Amniotic stem cell (primary cell): ENCODE data around the gene ITPRID1.
"Not testable (repeated sequence)": the region's sequence is repeated elsewhere in the genome, so short reads cannot be mapped to it uniquely, and the experiment has no call there.

Experiments
- DNase-seq: peaks from one replicate; lab custom pipeline; 2025; lab: John Stamatoyannopoulos, UW

ITPRID1 gene

GRCh38 chr7:31516680-31517502, 3.0 kb downstream of the ITPRID1 start:
- no peak for DNase-seq

DNA sequence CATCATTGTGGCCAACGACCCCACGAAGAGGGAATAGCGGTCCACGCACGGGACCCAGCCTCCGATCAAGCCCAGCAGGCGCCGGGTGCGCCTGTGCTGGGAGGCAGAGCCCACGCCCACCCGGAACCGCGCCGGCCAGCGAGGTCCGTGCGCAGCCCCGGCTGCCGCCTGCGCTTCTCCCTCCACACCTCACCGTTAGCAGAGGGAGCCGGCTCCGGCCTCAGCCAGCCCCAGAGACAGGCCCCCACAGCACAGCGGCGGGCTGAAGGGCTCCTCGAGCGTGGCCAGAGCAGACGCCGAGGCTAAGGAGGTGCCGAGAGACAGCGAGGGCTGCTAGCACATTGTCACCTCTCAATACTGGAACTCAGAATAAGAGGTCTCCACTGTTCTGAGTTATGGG, 3.6 kb downstream of the ITPRID1 start:
- DNase-seq: no peak

DNA sequence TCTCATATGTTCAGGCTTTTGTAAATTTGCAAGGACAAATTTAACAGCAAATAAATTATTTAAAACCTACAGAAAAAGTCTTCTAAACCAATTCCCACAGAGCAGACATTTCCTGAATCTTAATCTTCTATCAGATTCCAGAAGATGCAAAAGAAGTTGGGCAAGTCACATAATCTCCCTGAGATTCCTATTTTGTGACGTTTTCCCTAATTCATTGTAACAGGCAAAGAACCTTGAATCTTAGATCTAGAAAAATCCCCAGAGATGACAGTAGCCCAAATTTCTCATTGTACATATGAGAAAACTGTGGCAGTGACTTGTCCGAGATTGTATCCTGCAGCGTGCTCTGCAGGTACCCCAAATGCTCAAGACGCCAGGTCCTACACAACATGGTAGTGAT, 4.9 kb downstream of the ITPRID1 start:
- no peak for DNase-seq

DNA sequence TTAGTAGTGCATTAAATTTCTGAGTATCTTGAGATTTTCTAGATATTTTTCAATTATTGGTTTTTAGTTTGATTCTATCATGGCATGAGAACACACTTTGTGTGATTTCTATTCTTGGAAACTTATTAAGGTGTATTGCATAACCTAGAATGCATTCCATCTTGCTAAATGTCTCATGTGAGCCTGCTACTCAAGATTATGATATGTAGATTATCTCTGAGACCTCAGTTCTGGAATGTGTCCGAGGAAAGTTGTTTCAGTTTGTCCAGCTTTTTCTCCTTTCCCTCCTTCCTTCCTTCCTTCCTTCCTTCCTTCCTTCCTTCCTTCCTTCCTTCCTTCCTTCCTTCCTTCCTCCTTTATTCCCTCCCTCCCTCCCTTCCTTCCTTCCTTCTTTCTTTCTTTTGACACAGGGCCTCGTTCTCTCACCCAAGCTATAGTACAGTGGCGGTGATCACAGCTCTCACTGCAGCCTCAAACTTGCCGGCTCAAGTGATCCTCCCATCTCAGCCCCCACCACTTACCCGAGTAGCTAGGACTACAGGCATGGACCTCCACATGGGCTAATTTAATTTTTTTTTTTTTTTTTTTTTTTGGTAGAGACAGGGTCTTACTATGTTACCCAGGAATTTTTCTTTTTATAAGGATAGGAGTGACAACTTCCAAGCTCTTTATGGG, 7.6 kb downstream of the ITPRID1 start:
- no peak for DNase-seq

DNA sequence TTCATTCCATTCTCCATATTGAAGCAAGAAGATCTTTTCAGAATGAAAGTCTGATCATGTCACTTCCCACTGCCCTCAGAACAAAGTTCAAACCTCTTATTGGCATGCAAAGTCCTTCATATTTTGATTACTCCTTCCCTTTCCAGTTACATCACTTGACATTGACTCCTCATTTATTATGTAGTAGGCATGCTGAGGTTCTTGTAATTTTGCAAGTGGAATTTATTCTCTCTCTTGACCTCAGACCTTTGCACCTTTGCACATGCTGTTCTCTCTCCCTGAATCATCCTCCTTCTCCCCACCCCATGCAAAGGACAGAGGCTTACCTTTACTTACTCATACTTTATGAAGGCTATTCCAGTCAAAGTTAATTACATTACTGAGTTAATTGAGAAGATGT, 13.0 kb downstream of the ITPRID1 start:
- DNase-seq: no peak

DNA sequence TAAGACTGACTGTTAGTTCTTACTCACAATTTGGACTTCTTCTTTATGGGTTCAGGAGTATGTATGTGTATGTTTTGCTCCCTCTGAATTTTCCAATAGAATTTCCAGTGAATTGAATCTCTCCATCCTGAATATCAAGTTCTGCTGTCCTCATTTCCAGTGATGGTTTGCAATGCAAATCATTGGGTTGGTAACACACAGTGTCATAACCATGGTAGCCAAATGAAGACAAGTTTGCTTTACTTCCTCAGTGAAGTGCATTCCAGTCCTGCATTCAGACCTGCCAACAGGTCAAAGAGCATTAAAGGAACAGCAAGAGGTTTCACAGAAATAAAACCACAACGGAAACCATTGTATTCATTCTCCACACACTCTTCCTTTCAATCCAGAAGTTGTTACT, 15.2 kb downstream of the ITPRID1 start:
- DNase-seq: no peak

DNA sequence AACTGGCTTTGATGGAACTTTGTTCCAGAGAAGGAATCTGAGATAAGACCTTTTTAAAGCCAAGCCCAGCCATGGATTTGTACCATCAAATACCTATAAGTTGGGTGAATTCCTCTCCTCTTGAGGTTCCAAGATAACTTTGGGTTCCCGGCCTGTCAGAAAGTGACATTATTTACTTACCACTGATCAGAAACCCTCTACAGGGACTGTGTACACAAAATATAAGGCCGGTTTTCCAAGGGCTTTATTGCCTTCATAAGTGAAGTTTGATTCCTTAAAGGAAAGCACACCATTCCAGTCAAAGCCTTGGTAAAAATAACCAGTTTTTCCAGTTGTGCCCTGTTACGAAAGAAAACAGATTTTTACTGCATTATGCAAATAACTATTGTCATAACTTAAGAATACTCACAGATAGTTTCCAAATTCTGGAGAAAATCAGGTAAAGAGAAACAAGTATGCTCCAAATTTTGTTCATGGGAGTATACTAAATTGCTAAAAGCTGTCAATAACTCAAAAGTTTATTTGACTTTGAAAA, 26.8 kb downstream of the ITPRID1 start:
- not testable (repeated sequence) for DNase-seq

DNA sequence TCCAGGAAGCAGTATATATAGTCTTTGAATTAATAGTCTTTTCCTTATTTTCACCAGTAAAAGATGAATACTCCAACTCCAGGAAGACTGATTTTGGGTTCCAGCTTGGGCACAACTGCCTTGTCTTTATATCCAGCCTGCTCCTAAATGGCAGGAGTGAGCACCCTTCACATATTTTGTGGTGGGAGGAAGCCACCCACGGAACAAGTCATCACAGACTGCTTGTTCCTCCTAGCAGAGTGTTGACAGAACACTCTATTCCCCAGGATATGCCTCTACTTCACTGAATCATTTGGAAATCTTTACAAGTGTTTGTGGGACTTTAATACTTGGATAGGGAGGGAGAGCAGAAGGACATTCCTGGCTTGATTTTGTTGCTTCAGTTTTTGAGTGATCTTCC, 31.7 kb downstream of the ITPRID1 start:
- no peak for DNase-seq

DNA sequence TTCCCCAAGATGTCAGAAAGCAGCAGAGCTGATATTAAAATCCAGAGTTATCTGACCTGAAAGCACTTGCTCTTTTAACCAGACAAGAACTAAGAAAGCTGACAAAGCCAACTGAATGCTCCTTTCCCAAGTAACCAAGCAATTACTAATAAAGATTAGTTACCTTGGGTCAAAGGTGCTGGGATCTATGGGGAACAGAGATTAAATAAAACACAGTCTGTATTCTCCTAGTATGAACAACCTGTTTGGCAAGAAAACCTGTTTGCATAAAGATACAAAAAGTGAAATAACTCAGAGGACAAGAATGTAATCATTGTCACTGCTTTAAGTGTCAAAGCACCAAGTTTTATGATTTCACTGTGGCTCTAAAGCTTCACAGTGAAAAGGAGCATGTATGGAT, 35.7 kb downstream of the ITPRID1 start:
- DNase-seq: no peak

DNA sequence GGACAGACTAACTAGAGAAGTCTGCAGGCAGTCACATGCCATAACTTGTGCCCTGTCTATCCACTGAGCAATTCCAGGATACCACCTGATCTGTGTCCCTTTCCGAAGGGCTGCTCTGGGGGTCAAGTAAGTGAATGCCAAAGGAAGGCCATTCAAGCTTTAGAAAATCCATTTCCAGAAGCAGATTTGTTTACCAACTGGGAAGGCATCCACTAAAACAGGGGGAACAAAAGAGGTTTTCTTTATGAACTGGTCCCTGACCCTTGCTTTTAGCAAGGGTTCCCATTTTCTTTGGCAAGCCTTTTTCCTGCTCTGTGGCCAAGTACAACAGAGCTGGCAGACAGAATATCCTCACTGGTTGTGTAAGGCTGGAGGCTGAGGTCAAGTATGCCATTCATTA, 36.5 kb downstream of the ITPRID1 start:
- DNase-seq: no peak

DNA sequence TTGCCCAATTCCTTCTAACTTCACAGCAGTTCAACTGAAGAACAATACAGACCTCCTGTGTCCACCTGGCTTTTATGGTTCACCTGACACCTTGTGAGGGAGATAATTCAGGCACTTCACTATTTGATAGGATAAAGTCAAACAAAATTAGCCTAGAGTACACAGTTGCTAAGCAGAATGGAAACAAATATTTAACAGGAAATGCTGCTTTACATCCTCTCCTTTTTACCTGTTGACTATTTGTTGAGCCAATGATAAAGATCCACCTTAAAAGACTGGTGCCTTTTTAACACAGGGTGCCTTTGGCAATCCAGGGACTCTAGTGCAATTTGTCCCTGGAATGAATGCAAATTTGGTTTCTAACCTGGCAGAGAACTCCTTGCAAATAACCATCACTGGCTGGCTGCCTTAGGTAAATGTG, 39.8 kb downstream of the ITPRID1 start:
- no peak for DNase-seq

GRCh38 chr7:31562002-31562401, 48.1 kb downstream of the ITPRID1 start:
- no peak for DNase-seq

DNA sequence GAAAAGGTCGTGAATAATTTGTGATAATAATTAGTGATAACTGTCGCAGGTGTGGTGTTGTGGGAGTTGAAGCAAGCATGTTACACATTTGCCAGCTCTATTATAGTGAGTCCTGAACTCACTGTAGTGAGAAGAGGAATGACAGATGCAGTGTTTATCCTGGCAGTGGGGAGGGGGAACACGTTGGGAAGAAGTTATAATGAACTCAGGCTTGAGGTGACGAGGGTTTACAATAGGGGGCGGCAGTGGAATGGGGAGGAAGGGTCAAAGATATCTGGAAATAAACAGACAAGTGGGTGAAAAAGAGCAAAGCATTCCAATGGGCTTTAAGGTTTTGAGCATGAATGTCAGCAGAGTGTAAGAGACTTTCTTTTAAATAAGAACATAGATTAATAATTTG, 49.6 kb downstream of the ITPRID1 start:
- no peak for DNase-seq

- no peak for DNase-seq
Measured at GRCh38 chr7:31563951-31564350, 50.1 kb downstream of the ITPRID1 start.

GRCh38 chr7:31564661-31565060, 50.8 kb downstream of the ITPRID1 start:
- DNase-seq: no peak

- DNase-seq: no peak
Measured at GRCh38 chr7:31569528-31569927, 55.6 kb downstream of the ITPRID1 start.

DNA sequence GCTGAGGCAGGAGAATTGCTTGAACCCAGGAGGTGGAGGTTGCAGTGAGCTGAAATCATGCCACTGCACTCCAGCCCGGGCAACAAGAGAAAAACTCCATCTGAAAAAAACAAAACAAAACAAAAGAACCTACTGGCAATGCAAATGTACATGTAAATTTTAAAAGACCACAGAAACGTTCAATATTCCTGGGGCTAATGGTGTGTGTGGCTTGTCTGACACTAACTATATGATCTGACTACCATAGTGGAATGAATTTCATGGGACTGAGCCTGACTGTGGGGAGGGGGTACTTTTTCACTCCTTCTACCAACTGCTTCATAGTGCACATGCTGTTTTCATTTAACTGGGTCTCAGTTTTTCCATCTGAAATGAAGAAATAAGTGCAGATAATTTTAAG, 69.6 kb downstream of the ITPRID1 start:
- DNase-seq: no peak

DNA sequence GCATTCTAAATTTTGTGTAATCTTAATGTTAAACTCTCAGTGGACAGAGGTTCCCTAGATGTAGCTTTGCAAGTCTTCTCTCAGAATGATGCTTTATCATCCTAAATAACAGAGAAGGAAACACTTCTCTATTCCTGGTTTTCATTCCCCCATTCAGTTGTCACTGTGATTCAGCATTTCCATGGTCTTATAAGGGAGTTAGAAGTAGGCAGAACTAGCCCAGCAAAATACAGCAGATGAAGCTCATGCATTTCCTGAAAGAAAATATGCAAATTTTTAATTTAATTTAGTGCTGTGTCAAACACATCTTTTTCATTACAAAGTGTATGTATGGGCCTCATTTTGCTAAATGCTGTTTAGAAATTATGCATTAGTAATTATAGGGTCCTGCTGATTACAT, 70.1 kb downstream of the ITPRID1 start:
- no peak for DNase-seq

DNA sequence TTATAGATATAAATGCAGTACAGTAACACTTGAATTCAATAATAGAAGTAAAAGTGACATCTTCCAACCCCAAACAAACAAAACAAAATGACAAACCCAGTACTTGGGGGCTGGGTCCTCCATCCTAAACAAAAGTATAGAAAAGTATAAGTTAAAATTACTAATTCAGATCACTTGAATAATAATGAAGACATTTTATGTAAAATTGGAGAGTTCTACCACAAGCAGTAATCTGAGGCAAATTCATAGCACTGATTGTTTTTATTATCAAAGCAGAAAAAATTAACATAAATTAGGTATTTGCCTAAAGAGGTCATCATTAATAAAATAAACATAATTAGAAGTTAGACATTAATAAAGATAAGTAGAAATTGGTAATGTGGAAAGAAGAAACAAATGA, 81.5 kb downstream of the ITPRID1 start:
- no peak for DNase-seq

DNA sequence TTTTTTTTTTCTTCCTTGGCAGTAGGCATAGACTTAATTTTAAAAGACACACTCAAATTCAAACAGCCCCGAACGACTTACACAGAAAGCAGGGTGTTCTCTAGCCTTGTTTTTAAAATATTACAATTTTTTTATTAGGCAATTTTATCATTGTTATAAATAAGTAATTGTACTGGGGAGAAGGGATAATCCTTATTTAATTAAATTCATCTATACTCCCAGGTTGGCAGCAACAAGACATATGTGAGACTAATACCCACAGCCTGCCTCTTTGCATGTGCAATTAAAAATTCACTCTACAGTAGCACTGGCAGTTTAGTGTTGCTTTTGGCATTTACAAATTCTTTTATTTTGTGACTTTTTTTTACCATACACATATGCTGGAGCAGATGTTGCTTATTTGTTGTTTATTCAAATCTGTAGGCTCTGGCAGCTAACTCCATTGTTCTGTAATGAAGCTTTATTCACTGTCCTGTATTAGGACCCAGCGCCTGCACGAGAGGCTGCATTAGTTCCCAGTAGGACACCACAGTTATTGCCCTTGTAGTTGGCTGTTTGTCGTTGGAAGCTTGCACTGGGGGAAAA, 88.2 kb downstream of the ITPRID1 start:
- DNase-seq: no peak

DNA sequence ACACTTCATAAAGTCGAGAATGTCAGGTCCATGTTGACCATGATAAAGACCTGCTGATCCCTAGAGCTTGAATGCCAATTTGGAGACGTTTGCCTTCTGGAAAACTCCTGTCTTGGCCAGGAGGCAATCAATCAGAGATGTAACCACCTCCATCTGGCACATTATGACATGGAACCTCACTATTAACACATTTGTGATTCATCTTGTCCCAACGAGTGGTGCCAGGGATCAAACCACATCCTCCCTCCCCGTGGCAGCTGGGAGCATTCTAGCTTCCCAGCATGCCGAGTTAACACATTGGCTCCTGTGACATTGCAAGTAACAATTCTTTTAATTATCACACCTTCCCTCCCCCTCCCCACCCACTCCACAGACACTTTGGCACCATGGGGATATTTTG, 89.2 kb downstream of the ITPRID1 start:
- DNase-seq: no peak

GRCh38 chr7:31613604-31614003, 99.7 kb downstream of the ITPRID1 start:
- no peak for DNase-seq

GRCh38 chr7:31633467-31633866, 119.6 kb downstream of the ITPRID1 start:
- no peak for DNase-seq
